Parathyroid adenoma (tissue), 2 donors: Measurements from ENCODE around the gene POU2F3.

Experiments used
- H2AFZ ChIP-seq: fragments of 300-600 bp; sonication (generic); one replicate; pipeline ENCODE4 v1.7.0; 2017; ENCODE audit warnings: antibody characterized with exemption, mild to moderate bottlenecking
- H3K27ac ChIP-seq: fragments of 300-600 bp; sonication (generic); one replicate; pipeline ENCODE4 v1.7.0; 2017
- H3K27me3 ChIP-seq: fragments of 300-600 bp; sonication (generic); one replicate; pipeline ENCODE4 v1.7.0; 2017; ENCODE audit warnings: low read length; ENCODE audit not compliant: control insufficient read depth, insufficient read depth
- H3K36me3 ChIP-seq: fragments of 300-600 bp; sonication (generic); one replicate; pipeline ENCODE4 v1.7.0; 2017; ENCODE audit warnings: low read length; ENCODE audit not compliant: control insufficient read depth, insufficient read depth
- H3K4me1 ChIP-seq: fragments of 300-600 bp; sonication (generic); one replicate; pipeline ENCODE4 v1.7.0; 2017; ENCODE audit warnings: control low read depth
- H3K4me2 ChIP-seq: fragments of 300-600 bp; sonication (generic); one replicate; pipeline ENCODE4 v1.7.0; 2017; ENCODE audit warnings: low read length
- H3K4me3 ChIP-seq: fragments of 300-600 bp; sonication (generic); one replicate; pipeline ENCODE4 v1.7.0; 2017; ENCODE audit warnings: low read depth, low read length
- H3K79me2 ChIP-seq: fragments of 300-600 bp; sonication (generic); one replicate; pipeline ENCODE4 v1.7.0; 2017; ENCODE audit warnings: control low read depth
- H3K9ac ChIP-seq: fragments of 300-600 bp; sonication (generic); one replicate; pipeline ENCODE4 v1.7.0; 2017; ENCODE audit warnings: mild to moderate bottlenecking
- H3K9me3 ChIP-seq: fragments of 300-600 bp; sonication (generic); one replicate; pipeline ENCODE4 v1.7.0; 2017; ENCODE audit warnings: low read length; ENCODE audit not compliant: control insufficient read depth
- CTCF ChIP-seq: fragments of 300-600 bp; sonication (generic); IDR thresholded peaks from one replicate; pipeline ENCODE4 v1.7.0; 2017; ENCODE audit warnings: antibody characterized with exemption, mild to moderate bottlenecking
- donor health status: primary hyperparathyroidism.

Gene POU2F3

GRCh38 chr11:120333801-120334200 is 93.9 kb downstream of the POU2F3 start:
- H3K27ac ChIP-seq: no peak overlapping the region
- peaks cover 9% of the 10 kb centered on the region for H3K79me2 ChIP-seq
- no peaks in the 10 kb centered on the region for H3K4me1 ChIP-seq
- no peak overlapping the region for H3K9ac ChIP-seq
- no peak overlapping the region for H3K4me3 ChIP-seq
- no peak overlapping the region for H2AFZ ChIP-seq
- no peak for TF ChIP-seq CTCF
- no peaks in the 10 kb centered on the region for H3K36me3 ChIP-seq
- no peaks in the 10 kb centered on the region for H3K9me3 ChIP-seq
- no peaks in the 10 kb centered on the region for H3K27me3 ChIP-seq
- no peak overlapping the region for H3K4me2 ChIP-seq

DNA sequence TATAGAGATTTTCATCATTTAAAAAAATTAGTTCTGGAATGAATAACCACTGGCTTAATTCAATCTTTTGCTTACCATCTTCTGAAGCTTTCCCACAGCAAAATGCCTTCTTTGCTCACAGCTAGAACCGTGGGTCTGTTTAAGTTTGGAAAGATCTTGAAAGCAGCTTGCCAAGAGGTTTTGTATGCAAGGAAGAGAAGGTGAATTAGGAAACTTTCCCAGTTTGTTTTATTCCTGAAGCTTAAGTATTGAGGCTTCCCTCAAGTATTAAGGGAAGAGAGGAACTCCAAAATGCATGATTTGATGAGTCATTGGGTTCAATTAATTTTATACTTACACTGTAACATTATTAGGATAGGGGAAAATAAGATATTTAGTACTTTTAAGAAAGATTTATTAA is 94.4 kb downstream of the POU2F3 start:
- H3K4me3 ChIP-seq: no peak overlapping the region
- no peaks in the 10 kb centered on the region for H3K9me3 ChIP-seq
- no peak overlapping the region for H3K27ac ChIP-seq
- H3K36me3 ChIP-seq: no peaks in the 10 kb centered on the region
- H3K27me3 ChIP-seq: no peaks in the 10 kb centered on the region
- H2AFZ ChIP-seq: no peak overlapping the region
- H3K79me2 ChIP-seq: peaks cover 9% of the 10 kb centered on the region
- no peak overlapping the region for H3K9ac ChIP-seq
- no peak overlapping the region for H3K4me2 ChIP-seq
- no peak for TF ChIP-seq CTCF
- H3K4me1 ChIP-seq: no peaks in the 10 kb centered on the region

GRCh38 chr11:120334894-120335462 is 95.0 kb downstream of the POU2F3 start:
- Histone ChIP-seq H3K9ac (no peak overlapping the region), H2AFZ (peak overlapping the region; percentile 86)

DNA sequence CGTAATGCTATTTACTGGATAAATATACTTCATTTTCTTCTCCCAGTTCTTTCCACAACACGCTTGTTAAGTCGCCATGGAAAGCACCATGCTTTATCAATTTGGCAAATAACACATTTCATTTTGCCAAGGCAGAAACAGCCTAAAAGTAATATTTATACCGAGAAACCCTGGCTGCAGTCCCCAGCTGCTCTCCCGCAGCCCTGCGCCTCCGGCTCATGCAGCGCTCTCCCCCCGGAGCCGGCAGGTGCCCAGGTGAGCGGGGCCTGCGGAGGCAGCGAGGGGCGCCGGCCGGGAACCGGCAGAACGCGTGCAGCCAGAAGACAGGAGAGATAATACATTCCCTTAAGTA is 95.6 kb downstream of the POU2F3 start:
- peak overlapping the region; percentile 13 for H3K9ac ChIP-seq
- H3K4me1 ChIP-seq: peaks cover 1% of the 10 kb centered on the region
- H2AFZ ChIP-seq: peak overlapping the region; percentile 86
- no peaks in the 10 kb centered on the region for H3K9me3 ChIP-seq
- H3K4me2 ChIP-seq: peak overlapping the region; percentile 74
- H3K27ac ChIP-seq: peak overlapping the region; percentile 86
- no peaks in the 10 kb centered on the region for H3K27me3 ChIP-seq
- peaks cover 9% of the 10 kb centered on the region for H3K79me2 ChIP-seq
- TF ChIP-seq CTCF: no peak
- no peaks in the 10 kb centered on the region for H3K36me3 ChIP-seq
- peak overlapping the region; percentile 55 for H3K4me3 ChIP-seq

More at GRCh38 chr11:120334894-120335462, 95.0 kb downstream of the POU2F3 start:
- Histone ChIP-seq H3K4me1 (no peaks in the 10 kb centered on the region), H3K79me2 (peaks cover 9% of the 10 kb centered on the region), H3K9me3 (no peaks in the 10 kb centered on the region), H3K27ac (peak overlapping the region; percentile 86), H3K4me2 (peak overlapping the region; percentile 74), H3K4me3 (peak overlapping the region; percentile 55), H3K27me3 (no peaks in the 10 kb centered on the region), H3K36me3 (no peaks in the 10 kb centered on the region)
- peak; percentile 45 for TF ChIP-seq CTCF
